ENCODE data around the gene KLHL14. TPM values are rescaled to one million over a fixed set of nuclear protein-coding genes. Genes with fewer than 3 reads are reported as not detected.
"Not testable (repeated sequence)": the region's sequence is repeated elsewhere in the genome, so short reads cannot be mapped to it uniquely, and the experiment has no call there.

The KLHL14 gene
- total RNA-seq, 2 donors from 2014 or later = 0.28 TPM; not detected in 1

GRCh38 chr18:32674491-32674890 is 98.3 kb downstream of the KLHL14 start:
- ATAC-seq (peak; percentile 43), DNase-seq (no peak)
- intact Hi-C loops (cut with DNase I, micrococcal nuclease) = no loop called here

- DNase-seq = no peak
- intact Hi-C loops (cut with DNase I, micrococcal nuclease) = no loop called here
- ATAC-seq = no peak
Measured at GRCh38 chr18:32672398-32672797, 100.4 kb downstream of the KLHL14 start.

- no peak for DNase-seq
- intact Hi-C loops (cut with DNase I, micrococcal nuclease) = no loop called here
- ATAC-seq = no peak
Measured at GRCh38 chr18:32670727-32671126, 102.1 kb downstream of the KLHL14 start.

GRCh38 chr18:32669549-32670165 is 103.2 kb downstream of the KLHL14 start:
- DNase-seq (no peak), ATAC-seq (no peak)
- intact Hi-C loops (cut with DNase I, micrococcal nuclease) = no loop called here

GRCh38 chr18:32668956-32669355 is 103.9 kb downstream of the KLHL14 start:
- DNase-seq (no peak), ATAC-seq (no peak)
- intact Hi-C loops (cut with DNase I, micrococcal nuclease) = no loop called here

- ATAC-seq = no peak
- intact Hi-C loops (cut with DNase I, micrococcal nuclease) = no loop called here
Measured at GRCh38 chr18:32661486-32662299, 111.1 kb downstream of the KLHL14 start.

GRCh38 chr18:32654507-32654906 is 118.3 kb downstream of the KLHL14 start:
- ATAC-seq; DNase-seq; intact Hi-C loops (cut with DNase I, micrococcal nuclease): not testable (repeated sequence)

More at GRCh38 chr18:32661486-32662299, 111.1 kb downstream of the KLHL14 start:
- no peak for DNase-seq

- intact Hi-C loops (cut with DNase I, micrococcal nuclease); DNase-seq; ATAC-seq: not testable (repeated sequence)
Measured at GRCh38 chr18:32637659-32638058, 135.2 kb downstream of the KLHL14 start.

GRCh38 chr18:32637226-32637625 is 135.6 kb downstream of the KLHL14 start:
- intact Hi-C loops (cut with DNase I, micrococcal nuclease) = no loop called here
- DNase-seq = no peak
- ATAC-seq = no peak

- ATAC-seq (no peak), DNase-seq (no peak)
- intact Hi-C loops (cut with DNase I, micrococcal nuclease) = no loop called here
Measured at GRCh38 chr18:32634876-32635431, 137.9 kb downstream of the KLHL14 start.

- no peak for DNase-seq
- intact Hi-C loops (cut with DNase I, micrococcal nuclease) = no loop called here
- no peak for ATAC-seq
Measured at GRCh38 chr18:32629981-32630700, 142.7 kb downstream of the KLHL14 start.

GRCh38 chr18:32629292-32629691 is 143.5 kb downstream of the KLHL14 start:
- DNase-seq (no peak), ATAC-seq (no peak)
- intact Hi-C loops (cut with DNase I, micrococcal nuclease) = no loop called here

GRCh38 chr18:32624182-32624723 is 148.6 kb downstream of the KLHL14 start:
- no peak for ATAC-seq

GRCh38 chr18:32623563-32623962 is 149.3 kb downstream of the KLHL14 start:
- ATAC-seq (no peak), DNase-seq (no peak)
- intact Hi-C loops (cut with DNase I, micrococcal nuclease) = no loop called here

More at GRCh38 chr18:32624182-32624723, 148.6 kb downstream of the KLHL14 start:
- no peak for DNase-seq
- intact Hi-C loops (cut with DNase I, micrococcal nuclease) = no loop called here
